Central memory CD4-positive, alpha-beta T cell (primary cell): ENCODE results near the gene FBXO42.
"Not testable (repeated sequence)": the region's sequence is repeated elsewhere in the genome, so short reads cannot be mapped to it uniquely, and the experiment has no call there.

ENCODE experiments used
- DNase-seq: peaks from one replicate; pipeline ENCODE4 v3.0.0; 2022

Gene FBXO42

GRCh38 chr1:16241221-16241708 lies 111.0 kb downstream of the FBXO42 start:
- no peak for DNase-seq

- no peak for DNase-seq
Observed at GRCh38 chr1:16239972-16240491, 112.2 kb downstream of the FBXO42 start.

GRCh38 chr1:16237343-16237830 lies 114.9 kb downstream of the FBXO42 start:
- no peak for DNase-seq

- DNase-seq, result peak; percentile 95
Observed at GRCh38 chr1:16236511-16237342, 115.6 kb downstream of the FBXO42 start, which contains the start of gene CPLANE2. CPLANE2 (minus strand) TSS chr1:16237183; CDS start chr1:16236742, 441 bp downstream.

- peak; percentile 51 for DNase-seq
Observed at GRCh38 chr1:16235944-16236510, 116.3 kb downstream of the FBXO42 start.

GRCh38 chr1:16235347-16235746 lies 116.9 kb downstream of the FBXO42 start:
- DNase-seq, result no peak

GRCh38 chr1:16233431-16233830 lies 118.8 kb downstream of the FBXO42 start:
- DNase-seq, result no peak

GRCh38 chr1:16232316-16232710 lies 120.0 kb downstream of the FBXO42 start:
- DNase-seq, result no peak

- DNase-seq, result no peak
Observed at GRCh38 chr1:16231331-16232315, 120.7 kb downstream of the FBXO42 start.

- no peak for DNase-seq
Observed at GRCh38 chr1:16230744-16231143, 121.5 kb downstream of the FBXO42 start.

GRCh38 chr1:16229976-16230740 lies 122.1 kb downstream of the FBXO42 start:
- DNase-seq, result no peak

- DNase-seq, result no peak
Observed at GRCh38 chr1:16226490-16227179, 125.6 kb downstream of the FBXO42 start.

- DNase-seq, result no peak
Observed at GRCh38 chr1:16226129-16226489, 126.2 kb downstream of the FBXO42 start.

- DNase-seq, result no peak
Observed at GRCh38 chr1:16224472-16224871, 127.8 kb downstream of the FBXO42 start.

- not testable (repeated sequence) for DNase-seq
Observed at GRCh38 chr1:16222716-16223115, 129.6 kb downstream of the FBXO42 start.

- DNase-seq, result no peak
Observed at GRCh38 chr1:16221499-16221898, 130.8 kb downstream of the FBXO42 start.

- no peak for DNase-seq
Observed at GRCh38 chr1:16219968-16220500, 132.2 kb downstream of the FBXO42 start.

- no peak for DNase-seq
Observed at GRCh38 chr1:16218674-16219071, 133.6 kb downstream of the FBXO42 start.

GRCh38 chr1:16218014-16218673 lies 134.1 kb downstream of the FBXO42 start:
- no peak for DNase-seq
